Nephron (organoid): ENCODE measurements around the gene AIF1L.
A peak's percentile ranks its signal among the peaks of the same experiment; 100 is the strongest.

Experiments used
- H3K27ac Mint-ChIP-seq, 3 experiments: 2 replicates each; pipeline ENCODE4 v1.8.0; 2020; ENCODE audit warnings: mixed read lengths in 3 of 3, mild to moderate bottlenecking in 2 of 3, moderate library complexity in 1 of 3
- H3K27me3 Mint-ChIP-seq: 2 replicates; pipeline ENCODE4 v1.8.0; 2021; ENCODE audit warnings: low read depth, mild to moderate bottlenecking, moderate library complexity, mixed read lengths
- H3K36me3 Mint-ChIP-seq: 2 replicates; pipeline ENCODE4 v1.8.0; 2020; ENCODE audit warnings: low read depth, mixed read lengths
- H3K4me1 Mint-ChIP-seq: 2 replicates; pipeline ENCODE4 v1.8.0; 2020; ENCODE audit warnings: mixed read lengths
- H3K4me3 Mint-ChIP-seq, 3 experiments: 2 replicates each; pipeline ENCODE4 v1.8.0; 2020; ENCODE audit warnings: mild to moderate bottlenecking in 3 of 3, mixed read lengths in 3 of 3, moderate library complexity in 2 of 3
- H3K9me3 Mint-ChIP-seq: 2 replicates; pipeline ENCODE4 v1.8.0; 2020; ENCODE audit warnings: mixed read lengths
- CTCF ChIP-seq, 3 experiments: fragments of 200-600 bp; sonication (generic); IDR thresholded peaks; one replicate each; pipeline ENCODE4 v1.5.0; 2021; ENCODE audit warnings: antibody characterized with exemption in 3 of 3; ENCODE audit not compliant: unreplicated experiment in 3 of 3

AIF1L gene

GRCh38 chr9:131125288-131126058 is 29.1 kb downstream of the AIF1L start, which contains the start of gene NUP214:
TSS of gene NUP214 (plus strand) at chr9:131125586. CDS start at chr9:131125705, 119 bp downstream.
- H3K27me3 Mint-ChIP-seq, result no peaks in the 10 kb centered on the region
- H3K36me3 Mint-ChIP-seq, result peaks cover 40% of the 10 kb centered on the region
- peak within 1 kb of the TSS; percentile 95 to 98 (median 96) for H3K27ac Mint-ChIP-seq
- peaks cover 16% of the 10 kb centered on the region for H3K4me1 Mint-ChIP-seq
- no peaks in the 10 kb centered on the region for H3K9me3 Mint-ChIP-seq
- peak within 1 kb of the TSS; percentile 99 to 100 (median 100) for H3K4me3 Mint-ChIP-seq
- TF ChIP-seq CTCF (IDR thresholded peaks at IDR 0.05; ENCODE audit: unreplicated experiment in 3 of 3), result no peak

DNA sequence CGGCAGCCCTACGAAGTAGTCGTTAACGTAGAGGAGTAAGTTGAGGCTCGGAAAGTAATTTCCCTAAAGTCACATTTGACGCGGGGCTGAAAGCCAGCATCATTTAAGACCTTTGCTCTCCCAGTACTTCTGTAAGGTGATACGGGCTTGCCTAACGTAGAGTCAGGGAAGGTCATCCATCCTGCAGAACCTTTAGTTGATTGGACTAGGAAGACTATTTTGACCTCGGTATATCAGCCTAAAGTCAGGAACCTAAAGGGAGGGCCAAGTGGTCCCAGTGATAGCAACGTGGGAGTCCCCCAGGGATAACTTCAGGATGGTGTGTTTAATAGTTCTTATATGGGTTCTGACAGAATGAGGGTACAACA is 29.7 kb downstream of the AIF1L start:
- H3K9me3 Mint-ChIP-seq, result no peaks in the 10 kb centered on the region
- peaks cover 16% of the 10 kb centered on the region for H3K4me1 Mint-ChIP-seq
- H3K36me3 Mint-ChIP-seq, result peaks cover 42% of the 10 kb centered on the region
- peak overlapping the region; percentile 99 to 100 (median 100) for H3K4me3 Mint-ChIP-seq
- no peak for TF ChIP-seq CTCF (IDR thresholded peaks at IDR 0.05; ENCODE audit: unreplicated experiment in 3 of 3)
- no peaks in the 10 kb centered on the region for H3K27me3 Mint-ChIP-seq
- peak overlapping the region; percentile 95 to 98 (median 96) for H3K27ac Mint-ChIP-seq

- no peaks in the 10 kb centered on the region for H3K9me3 Mint-ChIP-seq
- no peak for TF ChIP-seq CTCF (IDR thresholded peaks at IDR 0.05; ENCODE audit: unreplicated experiment in 3 of 3)
- no peaks in the 10 kb centered on the region for H3K27me3 Mint-ChIP-seq
- peak overlapping the region in 1 of 3 experiments; percentile 34 for H3K4me3 Mint-ChIP-seq
- peaks cover 57% of the 10 kb centered on the region for H3K36me3 Mint-ChIP-seq
- H3K4me1 Mint-ChIP-seq, result peaks cover 16% of the 10 kb centered on the region
- no peak overlapping the region for H3K27ac Mint-ChIP-seq
These were observed 32.9 kb downstream of the AIF1L start for GRCh38 chr9:131129183-131129582.

GRCh38 chr9:131138676-131139075 is 42.3 kb downstream of the AIF1L start:
- peaks cover 63% of the 10 kb centered on the region for H3K36me3 Mint-ChIP-seq
- H3K4me3 Mint-ChIP-seq, result no peak overlapping the region
- no peak for TF ChIP-seq CTCF (IDR thresholded peaks at IDR 0.05; ENCODE audit: unreplicated experiment in 3 of 3)
- H3K9me3 Mint-ChIP-seq, result no peaks in the 10 kb centered on the region
- H3K4me1 Mint-ChIP-seq, result no peaks in the 10 kb centered on the region
- H3K27me3 Mint-ChIP-seq, result no peaks in the 10 kb centered on the region
- H3K27ac Mint-ChIP-seq, result no peak overlapping the region

GRCh38 chr9:131140112-131140511 is 43.8 kb downstream of the AIF1L start:
- Mint-ChIP-seq H3K9me3 (no peaks in the 10 kb centered on the region), H3K27me3 (no peaks in the 10 kb centered on the region), H3K36me3 (peaks cover 64% of the 10 kb centered on the region), H3K27ac (no peak overlapping the region), H3K4me3 (no peak overlapping the region), H3K4me1 (peaks cover 6% of the 10 kb centered on the region)
- TF ChIP-seq CTCF (IDR thresholded peaks at IDR 0.05; ENCODE audit: unreplicated experiment in 3 of 3), result no peak

DNA sequence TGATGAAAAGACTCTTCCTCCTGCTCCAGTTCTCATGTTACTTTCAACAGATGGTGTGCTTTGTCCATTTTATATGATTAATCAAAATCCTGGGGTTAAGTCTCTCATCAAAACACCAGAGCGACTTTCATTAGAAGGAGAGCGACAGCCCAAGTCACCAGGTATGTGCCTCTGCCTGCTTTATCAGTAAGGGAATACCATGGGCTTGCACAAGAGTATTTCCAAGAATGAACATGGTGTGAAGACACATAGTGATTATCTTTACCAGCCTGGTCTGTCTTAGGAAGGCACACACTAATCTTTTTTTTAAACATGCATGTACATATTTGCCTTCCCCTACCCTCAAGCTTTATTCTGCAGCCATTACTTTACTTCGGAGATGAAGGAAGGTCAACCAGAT is 44.2 kb downstream of the AIF1L start:
- TF ChIP-seq CTCF (IDR thresholded peaks at IDR 0.05; ENCODE audit: unreplicated experiment in 3 of 3), result no peak
- H3K4me3 Mint-ChIP-seq, result no peak overlapping the region
- H3K27me3 Mint-ChIP-seq, result no peaks in the 10 kb centered on the region
- no peaks in the 10 kb centered on the region for H3K9me3 Mint-ChIP-seq
- H3K27ac Mint-ChIP-seq, result no peak overlapping the region
- H3K4me1 Mint-ChIP-seq, result peaks cover 6% of the 10 kb centered on the region
- H3K36me3 Mint-ChIP-seq, result peaks cover 67% of the 10 kb centered on the region
